ENCODE data around the gene IL10RB. TPM values are rescaled to one million over a fixed set of nuclear protein-coding genes. Genes with fewer than 3 reads are reported as not detected.
A peak's percentile ranks its signal among the peaks of the same experiment; 100 is the strongest.

Gene IL10RB
- total and polyA plus RNA-seq, 10 of the 15 experiments (the other 5 are each of a cell fraction or from before 2014, with no cell fraction given) = 15.0 to 55.1 (median 34.9) TPM

GRCh38 chr21:33302796-33303195 is 36.6 kb downstream of the IL10RB start (continued):
- TF ChIP-seq ZBTB11 (CRISPR knock-in tag; IDR thresholded peaks at IDR 0.05) (no peak), ASH2L (IDR thresholded peaks at IDR 0.05; ENCODE audit: borderline replicate concordance, low read depth) (no peak), POU2F2 (IDR thresholded peaks at IDR 0.05; ENCODE audit: borderline replicate concordance, low read depth, low read length) (no peak), EP300 (IDR thresholded peaks at IDR 0.05; ENCODE audit: borderline replicate concordance in 1 of 2, control insufficient read depth in 1 of 2, low read depth in 2 of 2, low read length in 2 of 2) (no peak), NBN (IDR thresholded peaks at IDR 0.05) (no peak)
- TF ChIP-seq, protein P1, sequence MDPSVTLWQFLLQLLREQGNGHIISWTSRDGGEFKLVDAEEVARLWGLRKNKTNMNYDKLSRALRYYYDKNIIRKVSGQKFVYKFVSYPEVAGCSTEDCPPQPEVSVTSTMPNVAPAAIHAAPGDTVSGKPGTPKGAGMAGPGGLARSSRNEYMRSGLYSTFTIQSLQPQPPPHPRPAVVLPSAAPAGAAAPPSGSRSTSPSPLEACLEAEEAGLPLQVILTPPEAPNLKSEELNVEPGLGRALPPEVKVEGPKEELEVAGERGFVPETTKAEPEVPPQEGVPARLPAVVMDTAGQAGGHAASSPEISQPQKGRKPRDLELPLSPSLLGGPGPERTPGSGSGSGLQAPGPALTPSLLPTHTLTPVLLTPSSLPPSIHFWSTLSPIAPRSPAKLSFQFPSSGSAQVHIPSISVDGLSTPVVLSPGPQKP (IDR thresholded peaks at IDR 0.05; ENCODE audit: low read depth, low read length) = no peak

DNA sequence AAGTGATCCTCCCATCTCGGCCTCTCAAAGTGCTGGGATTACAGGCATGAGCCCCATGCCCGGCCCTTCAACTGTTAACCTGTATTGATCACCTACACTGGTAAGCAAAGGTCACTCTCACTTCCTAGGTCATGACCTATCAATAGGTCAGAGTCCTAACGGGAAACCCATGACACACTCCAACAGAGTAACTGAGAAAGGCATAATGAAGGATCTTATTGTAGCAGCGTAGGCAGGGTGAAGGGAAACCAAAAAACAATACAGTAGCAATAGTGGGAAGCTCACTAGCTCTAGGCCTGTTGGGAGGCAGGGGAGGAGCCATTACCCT is 39.1 kb downstream of the IL10RB start:
- H3K36me3 ChIP-seq (ENCODE audit: control insufficient read depth in 2 of 2, insufficient read depth in 2 of 2, low read length in 1 of 2) = no peaks in the 10 kb centered on the region
- H3K4me3 ChIP-seq = no peak overlapping the region
- H3K27ac ChIP-seq (ENCODE audit: control insufficient read depth, insufficient read depth) = no peak overlapping the region
- no peaks in the 10 kb centered on the region for H3K27me3 ChIP-seq (replicated peaks in 1 of 2; ENCODE audit: control insufficient read depth in 2 of 2, insufficient read depth in 2 of 2, low read length in 1 of 2)
- ATAC-seq (no peak), DNase-seq (ENCODE audit: low read depth, low spot score) (no peak), FAIRE-seq (no peak)
- RAD21 ChIA-PET (ENCODE audit: unreplicated experiment) = no interaction called here
- H3K9me3 ChIP-seq (replicated peaks; ENCODE audit: control insufficient read depth, insufficient read depth, low read length) = peaks cover 5% of the 10 kb centered on the region; the same call in 1 of the 3 replicates
- intact Hi-C loops (cut with micrococcal nuclease; ENCODE audit: unreplicated experiment) (no loop called here), in situ Hi-C loops (cut with MboI) (no loop called here)
- no peak overlapping the region for H3K4me2 ChIP-seq (ENCODE audit: control insufficient read depth, insufficient read depth)
- TF ChIP-seq ZBTB11 (CRISPR knock-in tag; IDR thresholded peaks at IDR 0.05) (no peak), NR2F1 (conservative IDR thresholded peaks at IDR 0.05) (0 out of 2 replicates have a peak, but pooled peaks have one; percentile 20)
- H4K20me1 ChIP-seq (ENCODE audit: control insufficient read depth, insufficient read depth) = no peaks in the 10 kb centered on the region
- POLR2A ChIA-PET = no interaction called here
- CTCF ChIA-PET = no interaction called here
- BruUV-seq (replicated peaks) = no TSS peak
- 80% methylated on average over 4 of the region's 4 CpGs for WGBS (ENCODE audit: insufficient coverage, insufficient replicate concordance, low lambda C conversion rate, missing lambda C conversion rate)
- no peak overlapping the region for H3K9ac ChIP-seq (ENCODE audit: control insufficient read depth, insufficient read depth, low read length)
- SMC1A ChIA-PET (ENCODE audit: uncharacterized antibody, unreplicated experiment) = interaction anchor here (0.6 kb wide), 1 partner anchor 10 kb away, joined by 3 read pairs; no protein-coding TSS in a partner anchor
- H3K4me1 ChIP-seq (ENCODE audit: control insufficient read depth, insufficient read depth, low read length) = peaks cover 32% of the 10 kb centered on the region
- H3K79me2 ChIP-seq (ENCODE audit: control insufficient read depth, insufficient read depth, low read length) = no peaks in the 10 kb centered on the region
- H2AFZ ChIP-seq (ENCODE audit: control insufficient read depth, low read depth, low read length) = no peak overlapping the region
